Endometrial microvascular endothelial cells (primary cell): ENCODE results near the gene OR8B2. TPM values are rescaled to one million over a fixed set of nuclear protein-coding genes. Genes with fewer than 3 reads are reported as not detected.
"Not testable (repeated sequence)": the region's sequence is repeated elsewhere in the genome, so short reads cannot be mapped to it uniquely, and the experiment has no call there.

Source experiments
- in situ Hi-C: cut with HindIII; loops from 2 replicates; pipeline ENCODE4 v1.10.0; 2017; ENCODE audit warnings: low sequenced_read_pairs, low pct_unique_long_range_greater_than_20kb; ENCODE audit errors: inconsistent ontology term
- total RNA-seq: library from RNA; depleted of rRNA; stranded (reverse); fragments of >200 nt; gene quantifications from one replicate; pipeline ENCODE4 v1.2.3, GENCODE V29; 2015; ENCODE audit errors: inconsistent ontology term

Gene OR8B2, protein sequence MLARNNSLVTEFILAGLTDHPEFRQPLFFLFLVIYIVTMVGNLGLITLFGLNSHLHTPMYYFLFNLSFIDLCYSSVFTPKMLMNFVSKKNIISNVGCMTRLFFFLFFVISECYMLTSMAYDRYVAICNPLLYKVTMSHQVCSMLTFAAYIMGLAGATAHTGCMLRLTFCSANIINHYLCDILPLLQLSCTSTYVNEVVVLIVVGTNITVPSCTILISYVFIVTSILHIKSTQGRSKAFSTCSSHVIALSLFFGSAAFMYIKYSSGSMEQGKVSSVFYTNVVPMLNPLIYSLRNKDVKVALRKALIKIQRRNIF
- not detected for total RNA-seq

DNA sequence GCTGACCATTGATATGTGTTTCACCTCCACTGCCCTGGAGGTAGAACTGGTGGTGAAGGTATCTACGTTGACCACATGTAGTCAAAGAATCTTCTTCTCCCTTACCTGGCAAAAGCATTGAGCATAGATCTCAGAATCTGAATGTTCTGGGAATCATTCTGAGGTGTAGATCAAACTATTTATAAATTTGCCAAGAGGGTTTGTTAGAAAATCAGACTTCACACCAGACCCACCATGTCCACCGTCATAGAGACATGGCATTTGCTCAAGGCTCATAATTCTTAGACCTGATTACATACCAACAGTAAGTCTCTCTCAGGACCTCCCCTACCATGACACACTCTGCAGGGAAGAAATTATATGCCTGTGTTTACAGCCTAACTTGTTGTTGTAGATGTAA is at the start of gene OR8B2:
TSS of gene OR8B2 (minus strand) at position 101 of the 400 bp plus-strand sequence. CDS start 1,156 bp downstream, outside the sequence.
- in situ Hi-C loops, result no loop called here

DNA sequence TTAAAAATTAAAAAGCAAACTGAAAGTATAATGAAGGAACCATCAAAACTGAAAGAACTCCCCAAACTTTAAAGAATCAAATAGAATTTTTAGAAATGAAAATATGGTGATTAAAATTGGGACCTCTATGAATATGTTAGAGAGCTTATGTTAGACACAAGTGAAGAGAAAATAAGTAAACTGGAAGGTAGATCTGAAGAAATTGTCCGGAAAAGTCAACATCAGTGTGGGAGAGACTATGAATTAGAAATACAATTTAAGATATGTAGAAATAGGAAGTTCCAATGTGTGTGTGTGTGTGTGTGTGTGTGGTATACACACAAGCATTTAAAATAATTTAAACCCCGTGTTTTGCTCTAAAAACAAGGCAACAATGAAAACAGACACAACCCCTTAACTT is 45.3 kb upstream of the OR8B2 start:
- in situ Hi-C loops, result no loop called here

DNA sequence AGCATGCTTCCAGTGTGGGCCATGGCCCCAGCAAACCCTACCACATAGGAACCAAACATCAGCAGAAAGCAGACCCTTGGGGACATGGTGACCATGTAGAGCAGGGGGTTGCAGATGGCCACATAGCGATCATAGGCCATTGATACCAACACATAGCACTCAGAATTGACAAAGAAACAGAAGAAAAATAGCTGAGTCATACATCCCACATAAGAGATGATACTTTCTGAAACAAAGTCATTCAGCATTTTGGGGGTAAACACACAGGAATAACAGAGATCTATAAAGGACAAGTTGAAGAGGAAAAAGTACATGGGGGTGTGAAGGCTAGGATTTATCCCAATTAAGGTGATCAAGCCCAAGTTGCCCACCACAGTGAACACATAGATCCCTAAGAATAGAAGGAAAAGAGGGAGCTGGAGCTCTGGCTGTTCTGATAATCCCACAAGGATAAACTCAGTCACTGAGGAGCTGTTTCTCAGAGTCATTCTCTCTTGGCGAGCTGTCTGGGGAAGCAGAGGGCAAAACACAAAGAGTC is 40.2 kb upstream of the OR8B2 start, which contains the start of gene OR8B4:
TSS of gene OR8B4 (minus strand) at position 488 of the 538 bp plus-strand sequence. CDS start at position 488, 0 bp downstream.
- in situ Hi-C loops, result no loop called here

DNA sequence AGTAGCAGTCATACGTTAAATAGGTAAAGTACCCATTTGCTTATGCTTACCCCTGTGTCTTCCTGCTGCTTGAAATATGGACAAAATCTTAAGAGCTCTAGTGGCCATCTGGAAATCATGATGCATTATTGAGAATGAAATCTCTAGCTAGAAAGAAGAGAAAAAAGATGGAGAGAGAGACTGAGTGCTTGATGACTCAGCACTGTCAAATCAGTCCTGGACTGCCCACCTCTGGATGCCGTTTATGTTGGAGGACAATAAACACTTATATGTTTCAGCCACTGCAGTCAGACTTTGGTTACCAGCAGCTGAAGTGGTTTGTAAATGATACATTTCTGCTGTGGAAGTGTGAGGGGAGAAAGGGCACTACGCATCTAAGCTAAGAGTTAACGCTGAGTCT is 36.7 kb upstream of the OR8B2 start:
- in situ Hi-C loops, result no loop called here

DNA sequence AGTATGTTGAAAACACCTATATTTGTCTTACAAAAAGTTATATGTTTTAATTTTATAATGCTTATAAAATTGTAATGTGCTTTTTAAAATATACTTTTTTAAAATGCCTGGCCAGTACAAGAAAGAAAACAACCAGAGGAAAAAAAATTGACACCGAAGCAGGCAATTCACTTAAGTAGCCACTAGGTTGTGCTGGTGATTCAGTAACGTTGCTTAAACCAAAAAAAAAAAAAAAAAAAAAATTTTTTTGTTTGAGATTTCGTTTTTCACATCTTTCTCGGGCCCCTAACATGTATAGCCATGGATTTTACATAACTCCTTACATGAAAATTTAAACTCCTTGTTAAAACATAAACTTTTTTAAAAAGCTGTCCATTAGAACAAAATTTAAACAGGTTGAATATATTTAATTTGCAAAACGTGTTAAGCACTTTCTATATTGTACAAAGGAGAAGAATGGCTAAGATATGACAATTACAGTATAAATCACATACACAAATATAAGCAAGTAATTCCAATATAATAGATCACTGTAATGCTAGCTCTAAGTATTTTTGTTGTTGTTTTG is 31.1 kb upstream of the OR8B2 start:
- in situ Hi-C loops, result no loop called here

DNA sequence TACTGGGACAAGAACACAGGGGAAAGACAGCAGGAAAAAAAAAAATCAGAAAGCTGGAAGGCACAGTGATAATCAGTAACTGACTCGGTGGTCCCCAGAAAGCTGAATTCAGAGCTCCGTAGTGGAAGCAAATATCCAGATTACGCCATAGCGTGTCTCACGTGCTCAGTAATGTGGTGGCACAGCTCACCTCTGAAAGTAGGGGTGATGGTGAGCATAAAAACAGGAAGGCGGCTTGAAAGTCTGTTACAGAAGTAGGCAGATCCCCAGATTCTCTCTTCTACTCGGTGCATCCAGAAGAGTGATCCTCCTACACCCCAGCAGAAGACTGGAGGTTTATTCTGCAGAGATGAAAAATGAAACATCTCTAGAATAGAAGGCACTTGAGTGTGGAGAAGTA is 25.6 kb upstream of the OR8B2 start:
- in situ Hi-C loops, result no loop called here

DNA sequence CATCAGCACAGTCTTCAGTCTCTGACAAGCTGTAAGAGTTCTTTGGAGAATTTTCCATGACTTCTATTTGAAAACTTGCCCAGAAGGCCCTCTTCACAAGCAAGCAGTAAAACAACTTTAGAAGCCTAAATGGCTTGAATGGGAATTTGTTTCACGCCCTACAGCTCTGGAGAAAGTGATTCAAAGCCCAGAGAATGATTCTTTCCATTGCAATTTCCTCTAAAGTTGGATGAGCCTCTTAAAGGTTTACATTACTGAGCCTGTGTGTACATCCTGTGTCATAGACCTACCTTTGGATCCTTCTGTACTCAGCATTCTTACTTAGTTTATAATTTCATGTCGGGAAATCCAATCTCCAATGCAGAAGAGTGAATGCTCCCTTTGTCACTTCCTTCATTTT is 21.3 kb upstream of the OR8B2 start:
- in situ Hi-C loops, result no loop called here

DNA sequence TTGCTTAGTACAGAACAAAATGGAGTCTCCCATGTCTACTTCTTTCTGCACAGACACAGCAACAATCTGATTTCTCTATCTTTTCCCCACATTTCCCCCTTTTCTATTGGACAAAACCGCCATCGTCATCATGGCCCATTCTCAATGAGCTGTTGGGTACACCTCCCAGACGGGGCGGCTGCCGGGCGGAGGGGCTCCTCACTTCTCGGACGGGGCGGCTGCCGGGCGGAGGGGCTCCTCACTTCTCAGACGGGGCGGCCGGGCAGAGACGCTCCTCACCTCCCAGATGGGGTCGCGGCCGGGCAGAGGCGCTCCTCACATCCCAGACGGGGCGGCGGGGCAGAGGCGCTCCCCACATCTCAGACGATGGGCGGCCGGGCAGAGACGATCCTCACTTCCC is 18.9 kb upstream of the OR8B2 start:
- in situ Hi-C loops, result not testable (repeated sequence)

DNA sequence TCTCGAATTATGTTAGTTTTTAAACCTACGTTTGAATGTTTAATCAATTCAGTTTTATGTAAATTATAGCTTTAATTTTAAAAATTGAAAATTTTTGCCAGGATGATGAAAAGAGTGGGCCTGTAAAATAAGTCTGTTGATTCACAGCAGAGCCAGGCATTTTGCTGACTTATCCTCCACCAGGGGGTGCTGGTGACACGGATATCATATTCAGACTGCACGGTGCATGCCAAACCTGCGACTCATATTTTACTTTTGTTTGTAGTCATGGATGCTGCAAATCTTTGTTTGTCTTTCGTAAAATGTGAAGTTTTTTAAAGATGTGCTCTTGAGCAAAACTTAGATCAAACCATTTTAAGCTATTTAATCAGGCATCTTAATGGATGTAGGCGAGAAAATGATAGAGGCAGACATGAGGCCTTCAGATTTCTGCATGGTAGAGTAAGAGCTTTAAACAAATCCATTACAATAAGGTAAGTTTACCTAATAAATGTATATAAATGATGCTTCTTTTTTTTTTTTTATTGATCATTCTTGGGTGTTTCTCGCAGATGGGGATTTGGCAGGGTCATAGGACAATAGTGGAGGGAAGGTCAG is 18.1 kb upstream of the OR8B2 start:
- in situ Hi-C loops, result no loop called here

DNA sequence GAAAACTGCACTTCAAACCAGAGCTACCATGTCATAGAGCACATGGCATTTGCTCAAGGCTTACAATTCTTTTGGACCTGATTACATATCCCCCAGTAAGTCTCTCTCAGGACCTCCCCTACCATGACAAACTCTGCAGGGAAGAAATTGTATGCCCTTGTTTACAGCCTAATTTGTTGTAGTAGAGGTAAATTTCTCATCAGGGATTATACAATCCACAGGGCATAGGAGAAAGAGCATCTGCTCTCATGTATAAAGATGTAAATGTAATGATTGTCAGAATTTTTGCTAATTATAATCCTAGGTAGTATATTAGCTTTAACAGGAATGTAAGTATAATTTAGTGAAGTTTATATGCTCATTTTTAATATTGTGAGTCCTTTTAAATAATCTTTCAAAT is 14.6 kb upstream of the OR8B2 start, which contains the start of gene OR8B3:
TSS of gene OR8B3 (minus strand) at position 101 of the 400 bp plus-strand sequence. CDS start 1,673 bp downstream, outside the sequence.
- in situ Hi-C loops, result no loop called here

DNA sequence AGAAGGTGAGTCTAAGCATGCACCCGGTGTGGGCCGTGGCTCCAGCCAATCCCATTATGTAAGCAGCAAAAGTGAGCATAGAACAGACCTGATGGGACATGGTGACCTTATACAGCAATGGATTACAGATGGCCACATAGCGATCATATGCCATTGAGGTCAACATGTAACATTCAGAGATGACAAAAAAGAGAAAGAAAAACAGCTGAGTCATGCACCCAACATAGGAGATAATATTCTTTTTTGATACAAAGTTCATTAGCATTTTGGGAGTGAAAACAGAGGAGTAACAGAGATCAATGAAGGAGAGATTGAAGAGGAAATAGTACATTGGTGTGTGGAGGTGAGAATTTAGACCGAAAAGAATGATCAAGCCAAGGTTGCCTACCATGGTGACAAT is 12.5 kb upstream of the OR8B2 start:
- in situ Hi-C loops, result not testable (repeated sequence)

DNA sequence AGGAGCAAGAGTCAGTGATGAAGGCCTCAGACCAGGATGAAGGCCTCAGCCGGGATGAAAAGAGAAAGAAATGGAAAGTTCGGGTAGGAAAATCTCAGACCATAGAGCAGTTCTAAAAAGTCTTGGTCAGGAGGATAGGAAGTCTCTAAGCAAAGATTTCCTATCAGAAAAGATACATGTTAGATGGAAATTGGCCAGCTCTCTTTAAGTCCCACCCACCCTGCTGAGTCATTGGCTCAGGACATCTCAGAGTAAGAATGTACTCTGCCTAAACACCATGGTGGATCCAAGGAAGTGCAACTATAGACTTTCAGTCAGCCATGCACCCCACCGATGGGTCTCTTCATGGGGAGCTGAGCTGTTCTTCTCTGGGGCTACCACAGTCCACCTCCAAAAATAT is 10.1 kb upstream of the OR8B2 start:
- in situ Hi-C loops, result no loop called here

DNA sequence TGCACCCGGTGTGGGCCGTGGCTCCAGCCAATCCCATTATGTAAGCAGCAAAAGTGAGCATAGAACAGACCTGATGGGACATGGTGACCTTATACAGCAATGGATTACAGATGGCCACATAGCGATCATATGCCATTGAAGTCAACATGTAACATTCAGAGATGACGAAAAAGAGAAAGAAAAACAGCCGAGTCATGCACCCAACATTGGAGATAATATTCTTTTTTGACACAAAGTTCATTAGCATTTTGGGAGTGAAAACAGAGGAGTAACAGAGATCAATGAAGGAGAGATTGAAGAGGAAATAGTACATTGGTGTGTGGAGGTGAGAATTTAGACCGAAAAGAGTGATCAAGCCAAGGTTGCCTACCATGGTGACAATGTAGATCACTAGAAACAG is 1.4 kb downstream of the OR8B2 start:
- in situ Hi-C loops, result not testable (repeated sequence)

DNA sequence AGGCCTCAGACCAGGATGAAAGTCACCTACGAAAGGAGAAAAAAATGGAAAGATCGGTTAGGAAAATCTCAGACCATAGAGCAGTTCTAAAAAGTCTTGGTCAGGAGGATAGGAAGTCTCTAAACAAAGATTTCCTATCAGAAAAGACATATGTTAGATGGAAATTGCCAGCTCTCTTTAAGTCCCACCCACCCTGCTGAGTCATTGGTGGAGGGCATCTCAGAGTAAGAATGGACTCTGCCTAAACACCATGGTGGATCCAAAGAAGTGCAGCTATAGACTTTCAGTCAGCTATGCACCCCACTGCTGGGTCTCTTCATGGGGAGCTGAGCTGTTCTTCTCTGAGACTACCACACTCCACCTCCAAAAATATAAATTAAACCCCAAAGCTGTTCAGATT is 3.7 kb downstream of the OR8B2 start:
- in situ Hi-C loops, result no loop called here

DNA sequence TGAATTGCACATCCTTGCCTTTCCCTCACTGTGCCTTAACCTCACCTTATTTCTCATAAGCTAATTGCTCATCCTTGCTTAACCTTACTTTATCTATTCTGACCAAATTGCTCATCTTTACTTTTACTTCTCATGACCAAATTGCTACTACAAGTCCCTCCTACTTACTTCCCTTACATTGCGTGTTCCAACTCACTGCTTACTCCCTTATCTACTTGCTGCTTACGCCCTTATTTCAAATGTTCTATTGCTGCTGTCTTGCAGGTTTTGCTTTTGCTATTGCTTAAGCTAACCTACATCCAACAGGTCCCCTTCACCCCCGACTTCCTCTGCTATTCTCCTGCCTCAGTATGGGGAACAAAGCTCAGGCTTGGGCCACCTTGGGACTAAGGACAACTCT is 8.0 kb downstream of the OR8B2 start:
- in situ Hi-C loops, result no loop called here

DNA sequence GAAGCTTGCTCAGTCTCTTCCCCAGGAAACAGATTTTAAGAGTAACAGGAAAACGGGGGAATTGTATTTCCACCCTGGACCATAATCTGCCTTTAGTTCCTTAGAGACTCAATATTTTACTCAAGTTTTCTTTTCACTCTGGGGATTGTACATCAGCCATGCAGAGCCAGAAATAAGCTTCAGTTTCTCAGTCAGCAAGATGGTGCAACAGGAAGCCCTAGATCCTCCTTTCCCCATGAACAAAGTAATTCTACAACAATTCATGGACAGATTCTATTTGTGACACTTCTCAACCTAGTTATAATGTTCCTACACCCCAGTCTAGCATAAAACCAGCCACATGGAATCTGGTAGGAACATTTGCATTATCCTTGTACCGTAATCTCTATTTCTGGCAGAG is 24.7 kb downstream of the OR8B2 start:
- in situ Hi-C loops, result no loop called here

DNA sequence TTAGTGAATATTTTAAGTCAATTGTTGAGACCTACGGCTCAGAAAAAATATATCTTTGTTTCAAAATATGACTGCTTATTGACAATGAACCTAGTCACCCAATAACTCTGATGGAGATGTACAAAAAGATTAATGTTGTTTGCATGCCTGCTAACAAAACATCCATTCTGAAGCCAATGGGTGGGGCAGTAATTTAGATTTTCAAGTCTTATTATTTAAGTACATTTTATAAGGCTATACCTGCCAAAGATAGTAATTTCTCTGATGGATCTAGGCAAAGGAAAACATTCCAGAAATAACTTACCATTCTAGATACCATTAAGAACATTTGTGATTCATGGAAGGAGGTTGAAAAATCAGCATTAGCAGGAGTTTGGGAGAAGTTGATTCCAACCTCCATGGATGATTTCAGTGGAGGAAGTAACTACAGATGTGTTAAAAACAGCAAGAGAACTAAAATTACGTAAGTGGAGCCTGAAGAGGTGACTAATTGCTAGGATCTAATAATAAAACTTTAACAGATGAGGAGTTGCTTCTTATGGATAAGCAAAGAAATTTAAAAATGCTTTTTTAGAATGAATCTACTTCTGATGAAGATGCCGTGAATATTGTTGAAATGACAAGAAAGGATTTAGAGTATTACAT is 37.9 kb downstream of the OR8B2 start:
- in situ Hi-C loops, result no loop called here

DNA sequence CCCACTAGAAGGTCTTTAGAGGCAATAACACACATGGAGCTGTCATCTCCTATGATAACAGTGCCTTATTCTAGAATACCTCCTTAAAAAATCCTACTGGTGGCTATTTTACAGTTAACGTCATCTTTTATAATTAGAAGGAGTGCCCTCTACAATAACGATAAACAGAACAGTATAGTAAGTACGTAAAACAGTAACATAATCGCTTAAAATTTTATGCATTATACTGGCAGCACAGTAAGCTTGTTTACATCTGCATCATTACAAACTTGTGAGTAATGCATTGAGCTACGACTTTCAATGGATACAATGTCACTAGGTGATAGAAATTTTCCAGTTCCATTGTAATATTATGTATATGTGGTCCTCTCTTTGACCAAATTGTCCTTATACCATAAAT is 40.0 kb downstream of the OR8B2 start:
- in situ Hi-C loops, result no loop called here

DNA sequence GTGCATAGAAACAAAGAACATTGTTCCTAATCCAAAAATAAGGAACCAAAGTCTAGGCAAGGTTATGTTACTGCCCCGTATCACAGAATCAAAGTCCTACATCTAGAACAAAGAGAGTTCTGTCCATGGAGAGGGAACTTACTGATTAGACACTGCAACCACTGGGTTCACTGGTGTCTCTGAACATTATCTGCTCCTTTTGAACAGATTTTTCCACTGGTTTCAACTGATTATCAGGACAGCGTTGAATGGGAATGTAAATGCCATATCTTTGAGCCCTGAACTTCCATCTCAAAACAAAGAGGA is 44.2 kb downstream of the OR8B2 start:
- in situ Hi-C loops, result no loop called here
